Astrocyte (in vitro differentiated cells and primary cell): ENCODE measurements around the gene OR10V1. TPM values are rescaled to one million over a fixed set of nuclear protein-coding genes. Genes with fewer than 3 reads are reported as not detected.

Experiments
- DNase-seq: peaks from one replicate; pipeline ENCODE4 v3.0.0-alpha.2; 2010; ENCODE audit warnings: low read depth
- FAIRE-seq: peaks from 2 replicates; lab custom pipeline; 2011; peaks lifted over from hg19 to GRCh38; lab: Jason Lieb, UNC
- H2AFZ ChIP-seq: 2 replicates; pipeline ENCODE4 v1.6.0; 2012; ENCODE audit warnings: low read depth, low read length, inconsistent platforms
- H3K27ac ChIP-seq: 2 replicates; pipeline ENCODE4 v1.5.1; 2011; ENCODE audit warnings: low read depth, low read length, inconsistent platforms
- H3K27me3 ChIP-seq: 2 replicates; pipeline ENCODE4 v1.6.0; 2011; ENCODE audit warnings: low read length, inconsistent platforms; ENCODE audit not compliant: insufficient read depth
- H3K36me3 ChIP-seq: 2 replicates; pipeline ENCODE4 v1.5.1; 2011; ENCODE audit warnings: low read length, inconsistent platforms; ENCODE audit not compliant: insufficient read depth
- H3K4me1 ChIP-seq: 2 replicates; pipeline ENCODE4 v1.5.1; 2011; ENCODE audit warnings: low read length, inconsistent platforms; ENCODE audit not compliant: insufficient read depth
- H3K4me2 ChIP-seq: 2 replicates; pipeline ENCODE4 v1.6.0; 2012; ENCODE audit warnings: low read length, inconsistent platforms
- H3K4me3 ChIP-seq: 2 replicates; pipeline ENCODE4 v1.5.1; 2011; ENCODE audit warnings: low read depth, mild to moderate bottlenecking, low read length, inconsistent platforms; ENCODE audit not compliant: insufficient read depth
- H3K79me2 ChIP-seq: 2 replicates; pipeline ENCODE4 v1.6.0; 2012; ENCODE audit warnings: mild to moderate bottlenecking, low read length, inconsistent platforms; ENCODE audit not compliant: insufficient read depth
- H3K9ac ChIP-seq: 2 replicates; pipeline ENCODE4 v1.6.0; 2012; ENCODE audit warnings: mild to moderate bottlenecking, low read length, inconsistent platforms
- H3K9me3 ChIP-seq: 2 replicates; pipeline ENCODE4 v1.5.1; 2012; ENCODE audit warnings: low read depth, mild to moderate bottlenecking, low read length, inconsistent platforms; ENCODE audit not compliant: insufficient read depth
- H4K20me1 ChIP-seq: 2 replicates; pipeline ENCODE4 v1.6.0; 2012; ENCODE audit warnings: low read length, inconsistent platforms; ENCODE audit not compliant: insufficient read depth
- H3K27ac Mint-ChIP-seq: one replicate; pipeline ENCODE4 v1.8.0; 2021; ENCODE audit warnings: mild to moderate bottlenecking, mixed read lengths; ENCODE audit not compliant: unreplicated experiment
- H3K27me3 Mint-ChIP-seq: one replicate; pipeline ENCODE4 v1.8.0; 2021; ENCODE audit warnings: low read depth, mixed read lengths; ENCODE audit not compliant: unreplicated experiment
- H3K36me3 Mint-ChIP-seq: one replicate; pipeline ENCODE4 v1.8.0; 2021; ENCODE audit warnings: low read depth, mixed read lengths; ENCODE audit not compliant: unreplicated experiment
- H3K4me1 Mint-ChIP-seq: one replicate; pipeline ENCODE4 v1.8.0; 2021; ENCODE audit warnings: low read depth, mixed read lengths; ENCODE audit not compliant: unreplicated experiment
- H3K4me3 Mint-ChIP-seq: one replicate; pipeline ENCODE4 v1.8.0; 2021; ENCODE audit warnings: mild to moderate bottlenecking, moderate library complexity, mixed read lengths; ENCODE audit not compliant: unreplicated experiment
- H3K9me3 Mint-ChIP-seq: one replicate; pipeline ENCODE4 v1.8.0; 2021; ENCODE audit warnings: mild to moderate bottlenecking, mixed read lengths; ENCODE audit not compliant: unreplicated experiment
- CTCF ChIP-seq: IDR thresholded peaks from 2 replicates; pipeline ENCODE4 v1.5.1; 2011; ENCODE audit warnings: low read depth, mild to moderate bottlenecking, inconsistent platforms, low read length, moderate library complexity; ENCODE audit not compliant: insufficient read depth
- EZH2 ChIP-seq: IDR thresholded peaks from 2 replicates; pipeline ENCODE4 v1.6.1; 2012; ENCODE audit warnings: mild to moderate bottlenecking, low read length, inconsistent platforms; ENCODE audit not compliant: insufficient read depth
- total RNA-seq: library from RNA; stranded (reverse); gene quantifications from 2 replicates; pipeline ENCODE4 v1.2.1, GENCODE V29; 2021

The OR10V1 gene
- total RNA-seq, 1 donor from 2014 or later, result not detected

GRCh38 chr11:59728154-59728553 lies 14.5 kb upstream of the OR10V1 start:
- peaks cover 8% of the 10 kb centered on the region for H3K4me1 Mint-ChIP-seq

GRCh38 chr11:59727426-59727825 lies 13.8 kb upstream of the OR10V1 start:
- Histone ChIP-seq H2AFZ (no peak overlapping the region), H3K27me3 (no peaks in the 10 kb centered on the region), H3K27ac (no peak overlapping the region), H3K9ac (no peak overlapping the region), H3K4me2 (no peak overlapping the region), H4K20me1 (no peaks in the 10 kb centered on the region), H3K36me3 (no peaks in the 10 kb centered on the region), H3K4me3 (no peak overlapping the region), H3K79me2 (no peaks in the 10 kb centered on the region), H3K4me1 (no peaks in the 10 kb centered on the region), H3K9me3 (no peaks in the 10 kb centered on the region)
- FAIRE-seq (no peak), DNase-seq (no peak)
- no peak overlapping the region for H3K4me3 Mint-ChIP-seq
- no peaks in the 10 kb centered on the region for H3K27me3 Mint-ChIP-seq
- H3K27ac Mint-ChIP-seq, result no peak overlapping the region
- peaks cover 8% of the 10 kb centered on the region for H3K4me1 Mint-ChIP-seq
- H3K9me3 Mint-ChIP-seq, result peaks cover 3% of the 10 kb centered on the region
- no peaks in the 10 kb centered on the region for H3K36me3 Mint-ChIP-seq
- TF ChIP-seq EZH2 (no peak), CTCF (no peak)

More at GRCh38 chr11:59728154-59728553, 14.5 kb upstream of the OR10V1 start:
- Mint-ChIP-seq H3K9me3 (peaks cover 3% of the 10 kb centered on the region), H3K36me3 (no peaks in the 10 kb centered on the region), H3K27ac (no peak overlapping the region), H3K4me3 (no peak overlapping the region), H3K27me3 (no peaks in the 10 kb centered on the region)
- Histone ChIP-seq H3K4me2 (no peak overlapping the region), H3K9ac (no peak overlapping the region), H3K27me3 (no peaks in the 10 kb centered on the region), H4K20me1 (no peaks in the 10 kb centered on the region), H2AFZ (peak overlapping the region; percentile 26), H3K27ac (no peak overlapping the region), H3K4me1 (no peaks in the 10 kb centered on the region), H3K36me3 (no peaks in the 10 kb centered on the region), H3K79me2 (no peaks in the 10 kb centered on the region), H3K9me3 (no peaks in the 10 kb centered on the region), H3K4me3 (no peak overlapping the region)
- DNase-seq (no peak), FAIRE-seq (no peak)
- no peak for TF ChIP-seq EZH2
- TF ChIP-seq CTCF, result no peak

GRCh38 chr11:59724066-59724465 lies 10.4 kb upstream of the OR10V1 start:
- no peaks in the 10 kb centered on the region for H3K9me3 ChIP-seq
- no peaks in the 10 kb centered on the region for H4K20me1 ChIP-seq
- no peak overlapping the region for H3K4me3 ChIP-seq
- DNase-seq (no peak), FAIRE-seq (no peak)
- no peak overlapping the region for H3K27ac Mint-ChIP-seq
- TF ChIP-seq EZH2, result no peak
- no peak for TF ChIP-seq CTCF
- no peak overlapping the region for H2AFZ ChIP-seq
- H3K9ac ChIP-seq, result no peak overlapping the region
- H3K9me3 Mint-ChIP-seq, result peaks cover 3% of the 10 kb centered on the region
- no peaks in the 10 kb centered on the region for H3K4me1 ChIP-seq
- H3K36me3 ChIP-seq, result no peaks in the 10 kb centered on the region
- peaks cover 2% of the 10 kb centered on the region for H3K27me3 ChIP-seq
- H3K79me2 ChIP-seq, result no peaks in the 10 kb centered on the region
- no peaks in the 10 kb centered on the region for H3K27me3 Mint-ChIP-seq
- H3K4me3 Mint-ChIP-seq, result no peak overlapping the region
- no peak overlapping the region for H3K27ac ChIP-seq
- no peaks in the 10 kb centered on the region for H3K36me3 Mint-ChIP-seq
- peaks cover 2% of the 10 kb centered on the region for H3K4me1 Mint-ChIP-seq
- no peak overlapping the region for H3K4me2 ChIP-seq
